ENCODE measurements around the gene B3GALT5.

B3GALT5 gene, protein sequence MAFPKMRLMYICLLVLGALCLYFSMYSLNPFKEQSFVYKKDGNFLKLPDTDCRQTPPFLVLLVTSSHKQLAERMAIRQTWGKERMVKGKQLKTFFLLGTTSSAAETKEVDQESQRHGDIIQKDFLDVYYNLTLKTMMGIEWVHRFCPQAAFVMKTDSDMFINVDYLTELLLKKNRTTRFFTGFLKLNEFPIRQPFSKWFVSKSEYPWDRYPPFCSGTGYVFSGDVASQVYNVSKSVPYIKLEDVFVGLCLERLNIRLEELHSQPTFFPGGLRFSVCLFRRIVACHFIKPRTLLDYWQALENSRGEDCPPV

DNA sequence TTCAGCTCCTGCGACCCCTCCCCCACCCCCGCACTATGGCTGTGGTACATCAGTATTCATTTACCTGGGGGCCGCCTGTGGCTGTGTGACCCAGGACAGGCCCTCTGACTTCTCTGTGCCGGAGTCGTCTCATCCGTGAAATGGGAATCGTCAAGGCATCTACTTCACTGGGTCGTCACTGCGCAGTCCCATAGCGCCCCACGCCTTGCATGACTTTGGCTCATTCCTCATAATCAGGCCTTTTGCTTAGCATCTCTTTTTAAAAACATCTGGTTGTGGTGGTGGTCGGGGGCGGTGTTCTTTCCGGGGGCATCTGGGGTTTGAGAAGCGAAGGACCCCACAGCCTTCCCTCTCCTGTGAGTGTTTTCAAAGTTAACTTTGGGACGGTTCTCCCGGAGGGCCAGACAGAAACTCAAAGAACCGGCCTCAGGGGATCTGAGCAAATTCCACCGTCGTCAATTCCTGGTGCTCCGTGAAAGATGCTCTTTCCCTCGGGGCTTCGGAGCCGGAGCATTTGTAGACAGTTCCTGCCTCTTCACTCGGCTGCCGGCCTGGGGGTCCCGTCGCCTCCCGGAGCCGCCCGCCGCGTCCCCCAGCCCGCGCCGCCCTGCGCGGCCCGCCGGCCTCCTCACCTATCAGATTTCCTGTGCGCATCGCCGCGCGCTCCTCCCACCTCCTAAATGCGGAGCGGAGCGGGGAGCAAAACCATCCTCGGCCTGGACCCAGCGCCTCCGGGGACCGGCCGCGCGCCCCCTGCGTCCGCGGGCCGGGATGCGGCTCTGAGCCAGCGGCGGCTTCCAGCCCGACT, at the start of gene B3GALT5:
Gene B3GALT5, plus strand, starts transcription at position 708 of the 808 bp plus-strand sequence. CDS start 47,620 bp downstream, outside the sequence.
- Histone ChIP-seq H3K4me3 (ENCODE audit: low read length) (peak within 1 kb of the TSS; percentile 96), H3K27me3 (ENCODE audit: insufficient read depth, low read length) (no peaks in the 10 kb centered on the region), H3K9me3 (ENCODE audit: insufficient read depth, low read depth, low read length) (no peaks in the 10 kb centered on the region), H3K27ac (ENCODE audit: low read length) (no peak within 1 kb of the TSS), H3K36me3 (ENCODE audit: insufficient read depth, low read depth, low read length) (peaks cover 45% of the 10 kb centered on the region), H3K9ac (ENCODE audit: low read depth, low read length) (peak within 1 kb of the TSS; percentile 81; the same call in 1 of the 2 replicates), H3K4me1 (ENCODE audit: insufficient read depth, low read length) (peaks cover 31% of the 10 kb centered on the region)

DNA sequence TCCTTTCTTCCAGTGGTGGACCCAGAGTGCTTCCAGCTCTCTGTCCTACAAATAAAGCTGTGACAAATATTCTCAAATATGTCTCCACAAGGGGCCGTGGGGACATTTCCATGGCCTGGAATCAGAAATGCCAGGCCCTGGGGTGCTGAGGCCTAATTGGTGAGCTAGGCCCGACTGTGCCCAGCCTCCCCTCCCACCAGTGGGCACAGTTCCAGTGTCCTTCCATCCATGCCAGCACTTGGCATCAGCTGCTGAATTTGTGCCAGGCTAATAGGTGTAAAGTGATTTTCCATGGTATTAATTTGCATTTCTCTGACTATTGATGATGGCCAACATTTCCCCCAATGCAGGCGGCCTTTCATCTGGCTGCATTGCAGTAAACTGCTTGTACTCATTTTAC, 48.5 kb upstream of the B3GALT5 start:
- Histone ChIP-seq H3K36me3 (ENCODE audit: insufficient read depth, low read depth, low read length) (no peaks in the 10 kb centered on the region), H3K9ac (ENCODE audit: low read depth, low read length) (no peak overlapping the region), H3K27ac (ENCODE audit: low read length) (no peak overlapping the region), H3K4me3 (ENCODE audit: low read length) (no peak overlapping the region), H3K27me3 (ENCODE audit: insufficient read depth, low read length) (no peaks in the 10 kb centered on the region), H3K4me1 (ENCODE audit: insufficient read depth, low read length) (no peaks in the 10 kb centered on the region), H3K9me3 (ENCODE audit: insufficient read depth, low read depth, low read length) (no peaks in the 10 kb centered on the region)

DNA sequence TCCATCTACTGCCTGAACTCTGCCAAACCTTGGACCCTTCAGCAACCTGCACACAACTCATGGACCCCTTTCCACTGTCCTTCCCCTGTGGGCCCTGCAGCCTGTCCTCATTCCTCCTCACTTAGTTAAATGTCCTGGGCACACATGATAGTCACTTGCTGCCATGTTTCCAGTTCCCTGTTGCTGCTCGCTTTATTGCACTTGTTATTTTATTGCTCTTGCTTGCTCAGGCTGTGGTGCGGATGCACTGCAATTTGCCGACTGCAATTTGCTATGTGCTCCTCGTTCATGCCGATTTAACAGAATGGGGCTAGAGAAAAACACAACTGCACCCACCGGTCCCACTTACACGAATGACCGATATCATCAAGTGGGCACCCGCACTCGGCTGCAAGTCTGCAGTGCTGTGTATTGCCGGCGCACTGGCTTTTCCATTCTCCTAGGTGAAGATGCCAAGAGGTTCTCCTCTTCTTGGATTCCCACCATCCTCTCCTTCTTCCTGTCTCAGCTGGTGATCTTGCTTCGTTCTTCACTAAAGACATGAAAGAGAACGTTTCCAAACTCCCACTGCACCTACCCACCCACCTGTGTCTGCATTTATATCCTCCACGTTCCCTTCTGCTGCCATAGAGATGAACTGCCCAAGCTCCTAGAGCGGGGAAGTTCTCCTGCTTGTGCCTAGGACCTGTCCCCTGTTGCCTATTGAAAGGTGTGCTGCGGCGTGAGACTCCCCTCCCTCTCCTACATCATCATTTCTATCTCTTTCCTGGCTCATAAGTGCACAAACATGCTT, 45.4 kb upstream of the B3GALT5 start:
- Histone ChIP-seq H3K36me3 (ENCODE audit: insufficient read depth, low read depth, low read length) (no peaks in the 10 kb centered on the region), H3K9me3 (ENCODE audit: insufficient read depth, low read depth, low read length) (no peaks in the 10 kb centered on the region), H3K4me3 (ENCODE audit: low read length) (no peak overlapping the region), H3K27ac (ENCODE audit: low read length) (no peak overlapping the region), H3K4me1 (ENCODE audit: insufficient read depth, low read length) (0 out of 2 replicates have a peak, but pooled peaks cover 2% of the 10 kb centered on the region), H3K9ac (ENCODE audit: low read depth, low read length) (no peak overlapping the region), H3K27me3 (ENCODE audit: insufficient read depth, low read length) (no peaks in the 10 kb centered on the region)

DNA sequence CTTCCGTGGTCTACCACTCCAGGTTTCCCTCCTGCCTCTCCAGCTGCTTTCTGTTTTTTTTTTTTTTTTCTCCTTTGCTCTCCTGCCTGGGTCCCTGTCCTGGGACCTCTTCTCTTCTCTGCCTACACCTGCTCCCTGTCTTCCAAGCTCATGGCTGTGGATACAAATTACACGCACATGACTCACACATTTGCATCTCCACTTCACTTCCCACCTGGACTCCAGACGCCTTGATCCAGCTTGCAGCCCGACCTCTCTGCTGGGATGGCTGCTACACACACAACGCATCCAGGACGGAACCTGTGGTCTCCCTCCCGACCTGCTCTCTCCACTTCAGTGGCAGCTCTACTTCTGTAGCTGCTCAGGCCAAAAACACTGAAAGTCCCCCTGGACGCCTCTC, 44.4 kb upstream of the B3GALT5 start:
- H3K9ac ChIP-seq (ENCODE audit: low read depth, low read length): no peak overlapping the region
- H3K27me3 ChIP-seq (ENCODE audit: insufficient read depth, low read length): no peaks in the 10 kb centered on the region
- no peaks in the 10 kb centered on the region for H3K9me3 ChIP-seq (ENCODE audit: insufficient read depth, low read depth, low read length)
- H3K27ac ChIP-seq (ENCODE audit: low read length): no peak overlapping the region
- H3K4me3 ChIP-seq (ENCODE audit: low read length): no peak overlapping the region
- H3K36me3 ChIP-seq (ENCODE audit: insufficient read depth, low read depth, low read length): no peaks in the 10 kb centered on the region
- 0 out of 2 replicates have a peak, but pooled peaks cover 2% of the 10 kb centered on the region for H3K4me1 ChIP-seq (ENCODE audit: insufficient read depth, low read length)

DNA sequence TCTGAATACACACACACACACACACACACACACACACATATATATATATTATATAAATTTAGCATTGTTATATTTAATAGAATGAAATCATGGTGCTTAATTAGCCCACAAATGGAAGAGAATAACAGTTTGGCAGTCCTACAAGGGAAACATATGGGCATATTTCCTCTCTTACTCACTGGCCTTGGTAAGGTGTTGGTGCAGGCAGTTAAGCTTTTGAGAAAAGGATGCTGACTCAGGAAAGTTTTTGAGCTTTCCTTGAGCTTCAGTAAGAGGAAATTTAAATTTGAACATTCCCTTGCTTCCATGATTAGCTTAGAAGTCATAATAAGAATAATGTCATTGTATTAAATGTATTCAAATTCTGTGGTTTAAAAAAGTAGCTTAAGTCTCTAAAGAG, 37.0 kb upstream of the B3GALT5 start:
- 0 out of 2 replicates have a peak, but pooled peaks cover 2% of the 10 kb centered on the region for H3K4me1 ChIP-seq (ENCODE audit: insufficient read depth, low read length)

DNA sequence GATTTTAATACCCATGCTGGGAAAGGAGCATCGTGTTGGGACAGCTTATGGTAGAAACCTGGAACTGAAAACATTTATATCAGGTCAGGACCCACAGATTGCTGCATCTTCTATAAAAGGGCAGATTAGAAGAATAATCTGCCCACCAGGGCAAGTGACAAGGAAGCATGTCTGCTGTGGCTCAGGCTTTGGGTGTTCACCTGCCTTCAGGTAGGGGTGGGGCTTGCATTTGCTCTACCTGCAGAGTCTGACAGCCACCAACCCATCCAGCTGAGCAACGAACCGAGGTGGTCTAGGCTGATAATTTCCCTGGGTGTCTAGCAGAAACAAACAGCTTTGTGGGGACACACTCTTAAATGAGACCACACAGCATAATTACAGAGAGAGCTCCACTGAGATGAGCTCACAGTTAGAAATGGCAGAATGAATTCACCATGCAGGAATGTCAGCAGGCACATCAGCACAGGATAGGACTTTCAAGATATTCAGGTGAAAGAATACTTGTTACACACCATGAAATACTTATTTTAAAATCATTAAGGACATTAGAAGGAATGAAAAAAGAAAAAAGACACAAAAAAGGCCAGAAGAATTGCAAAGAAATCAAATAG, 36.1 kb upstream of the B3GALT5 start:
- no peak overlapping the region for H3K4me3 ChIP-seq (ENCODE audit: low read length)
- 0 out of 2 replicates have a peak, but pooled peaks cover 2% of the 10 kb centered on the region for H3K4me1 ChIP-seq (ENCODE audit: insufficient read depth, low read length)
- H3K27ac ChIP-seq (ENCODE audit: low read length): no peak overlapping the region
- 0 out of 2 replicates have a peak, but pooled peaks cover 4% of the 10 kb centered on the region for H3K9me3 ChIP-seq (ENCODE audit: insufficient read depth, low read depth, low read length)
- H3K36me3 ChIP-seq (ENCODE audit: insufficient read depth, low read depth, low read length): no peaks in the 10 kb centered on the region
- H3K27me3 ChIP-seq (ENCODE audit: insufficient read depth, low read length): no peaks in the 10 kb centered on the region
- H3K9ac ChIP-seq (ENCODE audit: low read depth, low read length): no peak overlapping the region

More for the DNA sequence above, 37.0 kb upstream of the B3GALT5 start:
- H3K4me3 ChIP-seq (ENCODE audit: low read length): no peak overlapping the region
- H3K27me3 ChIP-seq (ENCODE audit: insufficient read depth, low read length): no peaks in the 10 kb centered on the region
- H3K36me3 ChIP-seq (ENCODE audit: insufficient read depth, low read depth, low read length): no peaks in the 10 kb centered on the region
- no peak overlapping the region for H3K27ac ChIP-seq (ENCODE audit: low read length)
- 0 out of 2 replicates have a peak, but pooled peaks cover 4% of the 10 kb centered on the region for H3K9me3 ChIP-seq (ENCODE audit: insufficient read depth, low read depth, low read length)
- H3K9ac ChIP-seq (ENCODE audit: low read depth, low read length): no peak overlapping the region

DNA sequence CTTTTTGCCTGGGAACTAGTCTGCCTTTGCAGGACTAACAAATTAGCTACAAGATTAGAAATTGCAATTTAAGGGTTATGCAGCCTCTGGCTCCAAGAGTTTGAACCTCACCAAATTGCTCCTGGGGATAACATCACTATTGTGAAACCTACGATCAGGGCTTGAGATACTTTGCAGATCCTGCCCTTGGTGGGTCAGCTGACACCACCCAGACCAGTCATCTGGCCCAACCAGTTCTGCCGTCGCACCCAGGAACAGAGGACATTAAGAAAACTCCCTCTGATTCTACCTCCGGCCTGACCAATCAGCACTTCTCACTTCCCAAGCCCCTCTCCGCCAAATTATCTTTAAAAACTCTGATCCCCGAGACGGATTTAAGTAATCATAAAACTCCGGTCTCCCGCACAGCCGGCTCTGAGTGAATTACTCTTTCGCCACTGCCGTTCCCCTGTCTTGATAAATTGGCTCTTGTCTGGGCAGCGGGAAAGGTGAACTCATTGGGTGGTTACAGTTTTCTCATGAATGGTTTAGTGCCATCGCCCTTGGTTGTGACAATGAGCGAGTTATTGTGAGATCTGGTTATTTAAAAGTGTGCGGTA, 32.9 kb upstream of the B3GALT5 start:
- Histone ChIP-seq H3K9me3 (ENCODE audit: insufficient read depth, low read depth, low read length) (0 out of 2 replicates have a peak, but pooled peaks cover 4% of the 10 kb centered on the region), H3K4me3 (ENCODE audit: low read length) (no peak overlapping the region), H3K36me3 (ENCODE audit: insufficient read depth, low read depth, low read length) (no peaks in the 10 kb centered on the region), H3K9ac (ENCODE audit: low read depth, low read length) (no peak overlapping the region), H3K4me1 (ENCODE audit: insufficient read depth, low read length) (0 out of 2 replicates have a peak, but pooled peaks cover 2% of the 10 kb centered on the region), H3K27me3 (ENCODE audit: insufficient read depth, low read length) (no peaks in the 10 kb centered on the region), H3K27ac (ENCODE audit: low read length) (no peak overlapping the region)

DNA sequence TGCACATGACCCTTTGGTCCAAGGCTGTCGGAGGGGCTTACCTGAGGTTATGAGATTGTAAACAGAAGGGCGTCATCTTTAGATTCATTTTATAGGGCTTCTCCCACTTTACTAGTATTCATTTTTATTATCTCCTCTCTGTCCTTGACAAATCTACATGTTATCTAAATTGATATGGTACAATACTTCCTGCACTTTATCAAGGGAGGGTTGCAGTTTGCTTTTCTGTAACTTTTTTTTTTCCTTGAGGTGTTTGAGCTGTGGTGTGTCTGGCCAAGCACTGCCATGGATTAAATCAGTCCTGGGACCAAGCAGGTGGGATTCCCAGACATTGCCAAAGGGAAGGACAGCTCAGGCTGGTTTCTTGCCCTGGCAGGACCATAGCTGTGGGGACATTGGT, 32.0 kb upstream of the B3GALT5 start:
- H3K36me3 ChIP-seq (ENCODE audit: insufficient read depth, low read depth, low read length): no peaks in the 10 kb centered on the region
- H3K27me3 ChIP-seq (ENCODE audit: insufficient read depth, low read length): no peaks in the 10 kb centered on the region
- no peak overlapping the region for H3K4me3 ChIP-seq (ENCODE audit: low read length)
- H3K9me3 ChIP-seq (ENCODE audit: insufficient read depth, low read depth, low read length): 0 out of 2 replicates have a peak, but pooled peaks cover 4% of the 10 kb centered on the region
- H3K9ac ChIP-seq (ENCODE audit: low read depth, low read length): no peak overlapping the region
- H3K27ac ChIP-seq (ENCODE audit: low read length): no peak overlapping the region
- 0 out of 2 replicates have a peak, but pooled peaks cover 2% of the 10 kb centered on the region for H3K4me1 ChIP-seq (ENCODE audit: insufficient read depth, low read length)

DNA sequence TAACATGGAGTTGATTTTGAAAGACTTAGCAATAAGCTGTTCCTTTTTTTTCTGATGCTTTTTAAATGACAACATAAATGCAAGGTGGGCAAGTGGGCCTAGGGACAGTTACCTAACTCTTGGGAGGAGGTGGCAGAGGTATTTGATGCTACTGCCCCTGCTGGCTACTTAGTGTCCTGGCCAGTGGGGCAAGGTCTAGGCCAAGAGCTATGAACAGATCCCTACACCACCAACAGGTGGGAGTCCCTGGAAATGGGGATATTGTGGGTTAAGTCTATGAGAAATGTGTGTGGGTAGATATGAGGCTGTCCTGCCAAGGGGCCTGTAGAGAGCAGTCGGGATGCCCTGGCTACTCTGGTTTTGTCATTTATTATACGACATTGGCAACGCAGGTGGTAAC, 31.3 kb upstream of the B3GALT5 start:
- Histone ChIP-seq H3K9me3 (ENCODE audit: insufficient read depth, low read depth, low read length) (0 out of 2 replicates have a peak, but pooled peaks cover 4% of the 10 kb centered on the region), H3K4me3 (ENCODE audit: low read length) (no peak overlapping the region), H3K9ac (ENCODE audit: low read depth, low read length) (no peak overlapping the region), H3K27ac (ENCODE audit: low read length) (no peak overlapping the region), H3K27me3 (ENCODE audit: insufficient read depth, low read length) (no peaks in the 10 kb centered on the region), H3K36me3 (ENCODE audit: insufficient read depth, low read depth, low read length) (no peaks in the 10 kb centered on the region), H3K4me1 (ENCODE audit: insufficient read depth, low read length) (0 out of 2 replicates have a peak, but pooled peaks cover 2% of the 10 kb centered on the region)

DNA sequence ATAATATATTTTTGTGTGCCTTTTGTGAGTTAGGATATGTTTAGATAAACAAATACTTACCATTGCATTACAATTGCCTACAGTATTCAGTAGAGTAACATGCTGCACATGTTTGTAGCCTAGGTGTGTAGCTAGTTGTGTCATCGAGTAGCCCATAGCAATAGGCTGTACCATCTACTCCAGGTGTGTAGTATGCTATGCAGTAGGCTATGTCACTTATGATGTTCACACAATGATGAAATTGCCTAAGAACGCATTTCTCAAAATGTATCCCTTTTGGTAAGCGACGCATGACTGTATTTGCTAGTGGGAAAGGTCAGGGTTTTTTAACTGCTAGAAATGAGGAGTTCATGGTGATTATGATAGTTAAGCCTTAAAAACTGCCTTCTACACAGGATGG, 30.0 kb upstream of the B3GALT5 start:
- no peaks in the 10 kb centered on the region for H3K36me3 ChIP-seq (ENCODE audit: insufficient read depth, low read depth, low read length)
- H3K27me3 ChIP-seq (ENCODE audit: insufficient read depth, low read length): no peaks in the 10 kb centered on the region
- no peak overlapping the region for H3K27ac ChIP-seq (ENCODE audit: low read length)
- no peak overlapping the region for H3K4me3 ChIP-seq (ENCODE audit: low read length)
- H3K4me1 ChIP-seq (ENCODE audit: insufficient read depth, low read length): 0 out of 2 replicates have a peak, but pooled peaks cover 2% of the 10 kb centered on the region
- H3K9ac ChIP-seq (ENCODE audit: low read depth, low read length): no peak overlapping the region
- peaks cover 5% of the 10 kb centered on the region; the same call in 1 of the 2 replicates for H3K9me3 ChIP-seq (ENCODE audit: insufficient read depth, low read depth, low read length)

Measured in iPS-20b (cell line).